Measurements from ENCODE around the gene NAA30. TPM values are rescaled to one million over a fixed set of nuclear protein-coding genes. Genes with fewer than 3 reads are reported as not detected.

The NAA30 gene
- total RNA-seq, 1 experiment from 2014 or later: 14.0 TPM

GRCh38 chr14:57390806-57391516, 575 bp downstream of the NAA30 start:
- H3K4me3 ChIP-seq (replicated peaks in 1 of 2; ENCODE audit: low read depth in 1 of 2, low read length in 2 of 2): peak overlapping the region; percentile 52 to 77
- H3K79me2 ChIP-seq (ENCODE audit: insufficient read depth, low read length): peaks cover 48% of the 10 kb centered on the region
- 0 out of 4 replicates have a peak, but pooled peaks cover 0 to 3% of the 10 kb centered on the region in 2 experiments for H3K36me3 ChIP-seq (ENCODE audit: control insufficient read depth in 1 of 2, insufficient read depth in 2 of 2, low read length in 2 of 2)
- intact Hi-C loops (cut with micrococcal nuclease): no loop called here
- H3K27ac ChIP-seq (ENCODE audit: low read depth, low read length): peak overlapping the region; percentile 62
- BruUV-seq (replicated peaks): no TSS peak
- RAD21 ChIA-PET (ENCODE audit: low non-redundant PET in 1 of 2, low total read pairs in 2 of 2, uncharacterized antibody in 2 of 2, unreplicated experiment in 2 of 2): no interaction called here
- CTCF ChIA-PET: interaction anchor here (0.7 kb wide), 1 partner anchor 264 kb away, joined by 3 read pairs; no protein-coding TSS in a partner anchor
- POLR2A ChIA-PET: interaction anchor here (0.7 to 1.2 kb wide), 2 partner anchors 9 to 1248 kb away, joined by 3 to 4 read pairs; no protein-coding TSS in a partner anchor
- no peaks in the 10 kb centered on the region for H3K9me2 ChIP-seq (ENCODE audit: insufficient read depth)
- peak overlapping the region; percentile 84 for H3K4me2 ChIP-seq (ENCODE audit: low read length)
- H3K9ac ChIP-seq (ENCODE audit: low read length): peak overlapping the region; percentile 72
- H3K27me3 ChIP-seq (ENCODE audit: insufficient read depth, low read length): no peaks in the 10 kb centered on the region
- no peak for DNase-seq (ENCODE audit: low read depth, low spot score)
- no peaks in the 10 kb centered on the region for H4K20me1 ChIP-seq (ENCODE audit: insufficient read depth)
- ATAC-seq: peak; percentile 64
- peaks cover 5 to 17% of the 10 kb centered on the region in 2 experiments for H3K4me1 ChIP-seq (ENCODE audit: control insufficient read depth in 1 of 2, insufficient read depth in 2 of 2, low read length in 2 of 2)
- no peaks in the 10 kb centered on the region for H3K9me3 ChIP-seq (ENCODE audit: control insufficient read depth in 1 of 2, insufficient read depth in 1 of 2, low read depth in 1 of 2, low read length in 2 of 2)
- no peak overlapping the region for H2AFZ ChIP-seq (ENCODE audit: low read depth, low read length, poor library complexity, severe bottlenecking)
- TF ChIP-seq ZBTB33 (IDR thresholded peaks at IDR 0.05; ENCODE audit: extremely low read depth, insufficient replicate concordance, low read length) (no peak), ZFX (IDR thresholded peaks at IDR 0.05) (peak; percentile 95), POLR2A (IDR thresholded peaks at IDR 0.05; ENCODE audit: borderline replicate concordance, extremely low read depth, insufficient read depth, insufficient read length) (no peak), FOSL1 (IDR thresholded peaks at IDR 0.05; ENCODE audit: low read depth) (no peak)

DNA sequence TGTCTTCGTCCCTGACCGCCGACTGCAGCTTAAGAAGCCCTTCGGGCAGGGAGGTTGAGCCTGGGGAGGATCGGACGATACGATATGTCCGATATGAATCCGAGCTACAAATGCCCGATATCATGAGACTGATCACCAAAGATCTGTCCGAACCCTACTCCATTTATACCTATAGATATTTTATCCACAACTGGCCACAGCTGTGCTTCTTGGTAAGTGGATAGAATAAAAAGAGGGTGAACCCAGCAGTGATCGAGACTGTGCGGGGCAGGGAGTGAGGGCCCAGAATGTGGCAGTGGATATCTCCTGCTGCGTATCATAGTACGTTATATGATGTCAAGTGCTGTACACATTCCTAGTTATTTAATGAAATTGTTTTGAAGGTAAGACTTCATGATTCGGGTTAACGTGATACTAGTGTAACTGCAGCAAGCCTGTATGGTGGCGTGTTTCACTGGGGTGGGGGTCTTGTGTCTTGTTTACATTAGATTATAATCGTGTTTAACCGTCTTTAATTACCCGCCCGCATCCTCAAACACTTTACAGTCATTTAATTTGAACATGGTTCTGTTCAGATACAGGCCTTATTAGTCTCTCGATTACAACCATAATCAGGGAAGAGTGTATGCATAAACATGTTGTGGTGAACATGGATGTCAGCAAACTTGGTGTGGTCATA, 1.3 kb downstream of the NAA30 start:
- 0 out of 4 replicates have a peak, but pooled peaks cover 0 to 3% of the 10 kb centered on the region in 2 experiments for H3K36me3 ChIP-seq (ENCODE audit: control insufficient read depth in 1 of 2, insufficient read depth in 2 of 2, low read length in 2 of 2)
- no peak overlapping the region for H2AFZ ChIP-seq (ENCODE audit: low read depth, low read length, poor library complexity, severe bottlenecking)
- peak overlapping the region; percentile 52 to 77 for H3K4me3 ChIP-seq (replicated peaks in 1 of 2; ENCODE audit: low read depth in 1 of 2, low read length in 2 of 2)
- RAD21 ChIA-PET (ENCODE audit: low non-redundant PET in 1 of 2, low total read pairs in 2 of 2, uncharacterized antibody in 2 of 2, unreplicated experiment in 2 of 2): no interaction called here
- peak overlapping the region; percentile 72 for H3K9ac ChIP-seq (ENCODE audit: low read length)
- no peaks in the 10 kb centered on the region for H3K9me3 ChIP-seq (ENCODE audit: control insufficient read depth in 1 of 2, insufficient read depth in 1 of 2, low read depth in 1 of 2, low read length in 2 of 2)
- H4K20me1 ChIP-seq (ENCODE audit: insufficient read depth): no peaks in the 10 kb centered on the region
- H3K27me3 ChIP-seq (ENCODE audit: insufficient read depth, low read length): no peaks in the 10 kb centered on the region
- peak overlapping the region; percentile 62; the same call in 1 of the 2 replicates for H3K27ac ChIP-seq (ENCODE audit: low read depth, low read length)
- TSS peak; percentile 38 for BruUV-seq (replicated peaks)
- peaks cover 5 to 17% of the 10 kb centered on the region in 2 experiments for H3K4me1 ChIP-seq (ENCODE audit: control insufficient read depth in 1 of 2, insufficient read depth in 2 of 2, low read length in 2 of 2)
- H3K79me2 ChIP-seq (ENCODE audit: insufficient read depth, low read length): peaks cover 49% of the 10 kb centered on the region
- H3K9me2 ChIP-seq (ENCODE audit: insufficient read depth): no peaks in the 10 kb centered on the region
- intact Hi-C loops (cut with micrococcal nuclease): no loop called here
- CTCF ChIA-PET: no interaction called here
- ATAC-seq (no peak), DNase-seq (ENCODE audit: low read depth, low spot score) (no peak)
- H3K4me2 ChIP-seq (ENCODE audit: low read length): peak overlapping the region; percentile 84
- POLR2A ChIA-PET: no interaction called here
- TF ChIP-seq TCF7L2 (IDR thresholded peaks at IDR 0.05; ENCODE audit: borderline replicate concordance, extremely low read depth, insufficient read depth, insufficient read length) (no peak), RAD21 (IDR thresholded peaks at IDR 0.05; ENCODE audit: low read depth) (no peak), SP1 (IDR thresholded peaks at IDR 0.05; ENCODE audit: low read depth) (no peak), EZH2 (IDR thresholded peaks at IDR 0.05) (no peak), POLR2A (IDR thresholded peaks at IDR 0.05; ENCODE audit: borderline replicate concordance, extremely low read depth, insufficient read depth, insufficient read length) (no peak), ELF1 (IDR thresholded peaks at IDR 0.05; ENCODE audit: borderline replicate concordance, low read depth) (no peak), POLR2AphosphoS5 (IDR thresholded peaks at IDR 0.05; ENCODE audit: low read depth, low read length) (no peak), SRF (IDR thresholded peaks at IDR 0.05; ENCODE audit: low read depth) (no peak), ZBTB33 (IDR thresholded peaks at IDR 0.05; ENCODE audit: extremely low read depth, insufficient replicate concordance, low read length) (no peak), JUND (IDR thresholded peaks at IDR 0.05) (no peak)
- TF ChIP-seq, protein P1, sequence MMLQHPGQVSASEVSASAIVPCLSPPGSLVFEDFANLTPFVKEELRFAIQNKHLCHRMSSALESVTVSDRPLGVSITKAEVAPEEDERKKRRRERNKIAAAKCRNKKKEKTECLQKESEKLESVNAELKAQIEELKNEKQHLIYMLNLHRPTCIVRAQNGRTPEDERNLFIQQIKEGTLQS (IDR thresholded peaks at IDR 0.05): no peak
